ENCODE measurements around the gene ATL1. TPM values are rescaled to one million over a fixed set of nuclear protein-coding genes. Genes with fewer than 3 reads are reported as not detected.

The ATL1 gene
- total and polyA plus RNA-seq, 2 experiments from 2014 or later = 3.5 to 7.0 TPM

DNA sequence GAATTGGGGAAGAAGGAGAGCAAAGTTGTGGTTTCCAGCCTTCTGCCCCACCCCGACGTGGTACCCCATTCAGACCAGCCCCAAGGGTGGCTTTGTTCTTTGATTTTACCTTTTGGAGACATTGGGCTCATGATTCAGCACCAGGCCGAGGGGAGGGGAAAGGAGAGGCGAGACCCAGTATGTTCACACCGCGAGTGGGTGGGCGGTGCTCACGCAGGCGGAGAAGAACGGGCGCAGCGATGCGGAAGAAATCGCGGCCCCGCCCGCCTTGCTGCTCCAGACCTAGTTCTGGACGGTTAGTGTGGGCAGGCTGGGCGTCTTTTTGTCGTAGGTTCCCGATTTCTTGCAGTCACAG, 963 bp downstream of the ATL1 start (continued):
- TF ChIP-seq, protein P1, sequence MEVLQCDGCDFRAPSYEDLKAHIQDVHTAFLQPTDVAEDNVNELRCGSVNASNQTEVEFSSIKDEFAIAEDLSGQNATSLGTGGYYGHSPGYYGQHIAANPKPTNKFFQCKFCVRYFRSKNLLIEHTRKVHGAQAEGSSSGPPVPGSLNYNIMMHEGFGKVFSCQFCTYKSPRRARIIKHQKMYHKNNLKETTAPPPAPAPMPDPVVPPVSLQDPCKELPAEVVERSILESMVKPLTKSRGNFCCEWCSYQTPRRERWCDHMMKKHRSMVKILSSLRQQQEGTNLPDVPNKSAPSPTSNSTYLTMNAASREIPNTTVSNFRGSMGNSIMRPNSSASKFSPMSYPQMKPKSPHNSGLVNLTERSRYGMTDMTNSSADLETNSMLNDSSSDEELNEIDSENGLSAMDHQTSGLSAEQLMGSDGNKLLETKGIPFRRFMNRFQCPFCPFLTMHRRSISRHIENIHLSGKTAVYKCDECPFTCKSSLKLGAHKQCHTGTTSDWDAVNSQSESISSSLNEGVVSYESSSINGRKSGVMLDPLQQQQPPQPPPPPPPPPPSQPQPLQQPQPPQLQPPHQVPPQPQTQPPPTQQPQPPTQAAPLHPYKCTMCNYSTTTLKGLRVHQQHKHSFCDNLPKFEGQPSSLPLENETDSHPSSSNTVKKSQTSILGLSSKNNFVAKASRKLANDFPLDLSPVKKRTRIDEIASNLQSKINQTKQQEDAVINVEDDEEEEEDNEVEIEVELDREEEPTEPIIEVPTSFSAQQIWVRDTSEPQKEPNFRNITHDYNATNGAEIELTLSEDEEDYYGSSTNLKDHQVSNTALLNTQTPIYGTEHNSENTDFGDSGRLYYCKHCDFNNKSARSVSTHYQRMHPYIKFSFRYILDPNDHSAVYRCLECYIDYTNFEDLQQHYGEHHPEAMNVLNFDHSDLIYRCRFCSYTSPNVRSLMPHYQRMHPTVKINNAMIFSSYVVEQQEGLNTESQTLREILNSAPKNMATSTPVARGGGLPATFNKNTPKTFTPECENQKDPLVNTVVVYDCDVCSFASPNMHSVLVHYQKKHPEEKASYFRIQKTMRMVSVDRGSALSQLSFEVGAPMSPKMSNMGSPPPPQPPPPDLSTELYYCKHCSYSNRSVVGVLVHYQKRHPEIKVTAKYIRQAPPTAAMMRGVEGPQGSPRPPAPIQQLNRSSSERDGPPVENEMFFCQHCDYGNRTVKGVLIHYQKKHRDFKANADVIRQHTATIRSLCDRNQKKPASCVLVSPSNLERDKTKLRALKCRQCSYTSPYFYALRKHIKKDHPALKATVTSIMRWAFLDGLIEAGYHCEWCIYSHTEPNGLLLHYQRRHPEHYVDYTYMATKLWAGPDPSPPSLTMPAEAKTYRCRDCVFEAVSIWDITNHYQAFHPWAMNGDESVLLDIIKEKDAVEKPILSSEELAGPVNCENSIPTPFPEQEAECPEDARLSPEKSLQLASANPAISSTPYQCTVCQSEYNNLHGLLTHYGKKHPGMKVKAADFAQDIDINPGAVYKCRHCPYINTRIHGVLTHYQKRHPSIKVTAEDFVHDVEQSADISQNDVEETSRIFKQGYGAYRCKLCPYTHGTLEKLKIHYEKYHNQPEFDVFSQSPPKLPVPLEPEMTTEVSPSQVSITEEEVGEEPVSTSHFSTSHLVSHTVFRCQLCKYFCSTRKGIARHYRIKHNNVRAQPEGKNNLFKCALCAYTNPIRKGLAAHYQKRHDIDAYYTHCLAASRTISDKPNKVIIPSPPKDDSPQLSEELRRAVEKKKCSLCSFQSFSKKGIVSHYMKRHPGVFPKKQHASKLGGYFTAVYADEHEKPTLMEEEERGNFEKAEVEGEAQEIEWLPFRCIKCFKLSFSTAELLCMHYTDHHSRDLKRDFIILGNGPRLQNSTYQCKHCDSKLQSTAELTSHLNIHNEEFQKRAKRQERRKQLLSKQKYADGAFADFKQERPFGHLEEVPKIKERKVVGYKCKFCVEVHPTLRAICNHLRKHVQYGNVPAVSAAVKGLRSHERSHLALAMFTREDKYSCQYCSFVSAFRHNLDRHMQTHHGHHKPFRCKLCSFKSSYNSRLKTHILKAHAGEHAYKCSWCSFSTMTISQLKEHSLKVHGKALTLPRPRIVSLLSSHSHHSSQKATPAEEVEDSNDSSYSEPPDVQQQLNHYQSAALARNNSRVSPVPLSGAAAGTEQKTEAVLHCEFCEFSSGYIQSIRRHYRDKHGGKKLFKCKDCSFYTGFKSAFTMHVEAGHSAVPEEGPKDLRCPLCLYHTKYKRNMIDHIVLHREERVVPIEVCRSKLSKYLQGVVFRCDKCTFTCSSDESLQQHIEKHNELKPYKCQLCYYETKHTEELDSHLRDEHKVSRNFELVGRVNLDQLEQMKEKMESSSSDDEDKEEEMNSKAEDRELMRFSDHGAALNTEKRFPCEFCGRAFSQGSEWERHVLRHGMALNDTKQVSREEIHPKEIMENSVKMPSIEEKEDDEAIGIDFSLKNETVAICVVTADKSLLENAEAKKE (CRISPR knock-in tag; IDR thresholded peaks at IDR 0.05) = no peak
- no peak for TF ChIP-seq ZNF331 (CRISPR knock-in tag; IDR thresholded peaks at IDR 0.05; ENCODE audit: low read depth)
- TF ChIP-seq POLR2AphosphoS5 (IDR thresholded peaks at IDR 0.05; ENCODE audit: low read depth) = no peak

DNA sequence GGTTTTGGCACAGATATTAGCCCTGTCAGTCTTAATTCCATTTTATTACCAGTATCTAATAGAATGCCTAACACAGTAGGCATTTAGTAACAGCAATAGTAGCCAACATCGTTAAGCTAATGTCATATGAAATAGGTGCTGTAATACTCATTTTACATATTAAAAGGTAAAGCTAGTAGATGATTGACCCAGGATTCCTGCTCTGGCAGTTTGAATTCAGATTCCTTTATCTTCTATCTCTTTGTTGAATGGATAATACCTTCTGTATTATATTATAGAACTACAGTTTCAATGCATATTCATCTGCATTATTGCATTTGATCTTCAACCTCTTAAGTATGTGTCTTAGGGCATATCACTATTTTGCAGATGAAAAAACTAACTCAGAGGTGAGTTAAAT, 2.9 kb downstream of the ATL1 start:
- Histone ChIP-seq H3F3A (replicated peaks; ENCODE audit: low read depth) (no peaks in the 10 kb centered on the region), H3K27ac (ENCODE audit: low read depth) (no peak overlapping the region), H4K20me1 (replicated peaks; ENCODE audit: insufficient read depth) (no peaks in the 10 kb centered on the region), H3K4me1 (ENCODE audit: insufficient read depth) (peaks cover 12% of the 10 kb centered on the region), H2AFZ (no peak overlapping the region), H3K4me3 (no peak overlapping the region), H3K27me3 (ENCODE audit: insufficient read depth) (peaks cover 21% of the 10 kb centered on the region), H3K9me2 (ENCODE audit: insufficient read depth) (no peaks in the 10 kb centered on the region), H3K79me2 (replicated peaks; ENCODE audit: insufficient read depth) (no peaks in the 10 kb centered on the region), H3K36me3 (ENCODE audit: insufficient read depth) (no peaks in the 10 kb centered on the region), H3K4me2 (no peak overlapping the region)
- Mint-ChIP-seq H3K9me3 (no peaks in the 10 kb centered on the region), H3K4me3 (no peak overlapping the region), H3K27me3 (ENCODE audit: insufficient read depth, low read depth, poor library complexity) (peaks cover 13% of the 10 kb centered on the region), H3K4me1 (peaks cover 14% of the 10 kb centered on the region), H3K27ac (no peak overlapping the region), H3K36me3 (ENCODE audit: low read depth) (no peaks in the 10 kb centered on the region)
- ATAC-seq (no peak), DNase-seq (ENCODE audit: low spot score) (no peak)
- TF ChIP-seq ZNF114 (CRISPR knock-in tag; IDR thresholded peaks at IDR 0.05) (no peak), STAT1 (IDR thresholded peaks at IDR 0.05; ENCODE audit: unreplicated experiment) (no peak), JUNB (IDR thresholded peaks at IDR 0.05; ENCODE audit: unreplicated experiment) (no peak), EZH2phosphoT487 (IDR thresholded peaks at IDR 0.05; ENCODE audit: unreplicated experiment) (no peak), EZH2 (IDR thresholded peaks at IDR 0.05; ENCODE audit: low read depth, unreplicated experiment) (no peak), CREB1 (CRISPR knock-in tag; IDR thresholded peaks at IDR 0.05; ENCODE audit: low read depth) (no peak), ZNF331 (CRISPR knock-in tag; IDR thresholded peaks at IDR 0.05; ENCODE audit: low read depth) (no peak), POLR2AphosphoS5 (IDR thresholded peaks at IDR 0.05; ENCODE audit: low read depth) (no peak)
- TF ChIP-seq, protein P2, sequence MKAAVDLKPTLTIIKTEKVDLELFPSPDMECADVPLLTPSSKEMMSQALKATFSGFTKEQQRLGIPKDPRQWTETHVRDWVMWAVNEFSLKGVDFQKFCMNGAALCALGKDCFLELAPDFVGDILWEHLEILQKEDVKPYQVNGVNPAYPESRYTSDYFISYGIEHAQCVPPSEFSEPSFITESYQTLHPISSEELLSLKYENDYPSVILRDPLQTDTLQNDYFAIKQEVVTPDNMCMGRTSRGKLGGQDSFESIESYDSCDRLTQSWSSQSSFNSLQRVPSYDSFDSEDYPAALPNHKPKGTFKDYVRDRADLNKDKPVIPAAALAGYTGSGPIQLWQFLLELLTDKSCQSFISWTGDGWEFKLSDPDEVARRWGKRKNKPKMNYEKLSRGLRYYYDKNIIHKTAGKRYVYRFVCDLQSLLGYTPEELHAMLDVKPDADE (IDR thresholded peaks at IDR 0.05) = no peak
- TF ChIP-seq, protein P3, sequence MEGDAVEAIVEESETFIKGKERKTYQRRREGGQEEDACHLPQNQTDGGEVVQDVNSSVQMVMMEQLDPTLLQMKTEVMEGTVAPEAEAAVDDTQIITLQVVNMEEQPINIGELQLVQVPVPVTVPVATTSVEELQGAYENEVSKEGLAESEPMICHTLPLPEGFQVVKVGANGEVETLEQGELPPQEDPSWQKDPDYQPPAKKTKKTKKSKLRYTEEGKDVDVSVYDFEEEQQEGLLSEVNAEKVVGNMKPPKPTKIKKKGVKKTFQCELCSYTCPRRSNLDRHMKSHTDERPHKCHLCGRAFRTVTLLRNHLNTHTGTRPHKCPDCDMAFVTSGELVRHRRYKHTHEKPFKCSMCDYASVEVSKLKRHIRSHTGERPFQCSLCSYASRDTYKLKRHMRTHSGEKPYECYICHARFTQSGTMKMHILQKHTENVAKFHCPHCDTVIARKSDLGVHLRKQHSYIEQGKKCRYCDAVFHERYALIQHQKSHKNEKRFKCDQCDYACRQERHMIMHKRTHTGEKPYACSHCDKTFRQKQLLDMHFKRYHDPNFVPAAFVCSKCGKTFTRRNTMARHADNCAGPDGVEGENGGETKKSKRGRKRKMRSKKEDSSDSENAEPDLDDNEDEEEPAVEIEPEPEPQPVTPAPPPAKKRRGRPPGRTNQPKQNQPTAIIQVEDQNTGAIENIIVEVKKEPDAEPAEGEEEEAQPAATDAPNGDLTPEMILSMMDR (conservative IDR thresholded peaks at IDR 0.05; ENCODE audit: low read depth in 2 of 2) = no peak
- TF ChIP-seq, protein P4, sequence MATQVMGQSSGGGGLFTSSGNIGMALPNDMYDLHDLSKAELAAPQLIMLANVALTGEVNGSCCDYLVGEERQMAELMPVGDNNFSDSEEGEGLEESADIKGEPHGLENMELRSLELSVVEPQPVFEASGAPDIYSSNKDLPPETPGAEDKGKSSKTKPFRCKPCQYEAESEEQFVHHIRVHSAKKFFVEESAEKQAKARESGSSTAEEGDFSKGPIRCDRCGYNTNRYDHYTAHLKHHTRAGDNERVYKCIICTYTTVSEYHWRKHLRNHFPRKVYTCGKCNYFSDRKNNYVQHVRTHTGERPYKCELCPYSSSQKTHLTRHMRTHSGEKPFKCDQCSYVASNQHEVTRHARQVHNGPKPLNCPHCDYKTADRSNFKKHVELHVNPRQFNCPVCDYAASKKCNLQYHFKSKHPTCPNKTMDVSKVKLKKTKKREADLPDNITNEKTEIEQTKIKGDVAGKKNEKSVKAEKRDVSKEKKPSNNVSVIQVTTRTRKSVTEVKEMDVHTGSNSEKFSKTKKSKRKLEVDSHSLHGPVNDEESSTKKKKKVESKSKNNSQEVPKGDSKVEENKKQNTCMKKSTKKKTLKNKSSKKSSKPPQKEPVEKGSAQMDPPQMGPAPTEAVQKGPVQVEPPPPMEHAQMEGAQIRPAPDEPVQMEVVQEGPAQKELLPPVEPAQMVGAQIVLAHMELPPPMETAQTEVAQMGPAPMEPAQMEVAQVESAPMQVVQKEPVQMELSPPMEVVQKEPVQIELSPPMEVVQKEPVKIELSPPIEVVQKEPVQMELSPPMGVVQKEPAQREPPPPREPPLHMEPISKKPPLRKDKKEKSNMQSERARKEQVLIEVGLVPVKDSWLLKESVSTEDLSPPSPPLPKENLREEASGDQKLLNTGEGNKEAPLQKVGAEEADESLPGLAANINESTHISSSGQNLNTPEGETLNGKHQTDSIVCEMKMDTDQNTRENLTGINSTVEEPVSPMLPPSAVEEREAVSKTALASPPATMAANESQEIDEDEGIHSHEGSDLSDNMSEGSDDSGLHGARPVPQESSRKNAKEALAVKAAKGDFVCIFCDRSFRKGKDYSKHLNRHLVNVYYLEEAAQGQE (IDR thresholded peaks at IDR 0.05; ENCODE audit: unreplicated experiment) = no peak

Data from GM23338 (cell line).